ENCODE measurements around the gene IQSEC3. TPM values are rescaled to one million over a fixed set of nuclear protein-coding genes. Genes with fewer than 3 reads are reported as not detected.

IQSEC3 gene
- total RNA-seq, 1 donor = 0.36 TPM

- peaks cover 10% of the 10 kb centered on the region for H3K27me3 ChIP-seq (ENCODE audit: insufficient read depth, low read length)
- H3K4me3 ChIP-seq (ENCODE audit: insufficient read depth, low read length) = no peak overlapping the region
- no peak overlapping the region for H2AFZ ChIP-seq (ENCODE audit: low read length)
- TF ChIP-seq, protein P1, sequence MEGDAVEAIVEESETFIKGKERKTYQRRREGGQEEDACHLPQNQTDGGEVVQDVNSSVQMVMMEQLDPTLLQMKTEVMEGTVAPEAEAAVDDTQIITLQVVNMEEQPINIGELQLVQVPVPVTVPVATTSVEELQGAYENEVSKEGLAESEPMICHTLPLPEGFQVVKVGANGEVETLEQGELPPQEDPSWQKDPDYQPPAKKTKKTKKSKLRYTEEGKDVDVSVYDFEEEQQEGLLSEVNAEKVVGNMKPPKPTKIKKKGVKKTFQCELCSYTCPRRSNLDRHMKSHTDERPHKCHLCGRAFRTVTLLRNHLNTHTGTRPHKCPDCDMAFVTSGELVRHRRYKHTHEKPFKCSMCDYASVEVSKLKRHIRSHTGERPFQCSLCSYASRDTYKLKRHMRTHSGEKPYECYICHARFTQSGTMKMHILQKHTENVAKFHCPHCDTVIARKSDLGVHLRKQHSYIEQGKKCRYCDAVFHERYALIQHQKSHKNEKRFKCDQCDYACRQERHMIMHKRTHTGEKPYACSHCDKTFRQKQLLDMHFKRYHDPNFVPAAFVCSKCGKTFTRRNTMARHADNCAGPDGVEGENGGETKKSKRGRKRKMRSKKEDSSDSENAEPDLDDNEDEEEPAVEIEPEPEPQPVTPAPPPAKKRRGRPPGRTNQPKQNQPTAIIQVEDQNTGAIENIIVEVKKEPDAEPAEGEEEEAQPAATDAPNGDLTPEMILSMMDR (IDR thresholded peaks at IDR 0.05; ENCODE audit: extremely low read depth, low read depth, low read length) = peak; percentile 69
- H4K20me1 ChIP-seq (ENCODE audit: insufficient read depth, low read length) = no peaks in the 10 kb centered on the region
- no peaks in the 10 kb centered on the region for H3K79me2 ChIP-seq (ENCODE audit: insufficient read depth, low read length)
- H3K4me2 ChIP-seq (ENCODE audit: insufficient read depth, low read length) = no peak overlapping the region
- no peaks in the 10 kb centered on the region for H3K36me3 ChIP-seq (ENCODE audit: insufficient read depth, low read length)
- DNase-seq (ENCODE audit: insufficient read length, low spot score, missing footprints) = peak; percentile 97
- no peaks in the 10 kb centered on the region for H3K4me1 ChIP-seq (ENCODE audit: insufficient read depth, low read length)
- H3K9me3 ChIP-seq (ENCODE audit: low read depth, low read length) = no peaks in the 10 kb centered on the region
- no peak overlapping the region for H3K27ac ChIP-seq (ENCODE audit: low read depth, low read length)
These were observed 86.6 kb downstream of the IQSEC3 start for GRCh38 chr12:153080-153746.

- Histone ChIP-seq H3K36me3 (ENCODE audit: insufficient read depth, low read length) (no peaks in the 10 kb centered on the region), H3K27me3 (ENCODE audit: insufficient read depth, low read length) (peaks cover 5% of the 10 kb centered on the region), H3K4me2 (ENCODE audit: insufficient read depth, low read length) (no peak overlapping the region), H3K9me3 (ENCODE audit: low read depth, low read length) (no peaks in the 10 kb centered on the region), H3K27ac (ENCODE audit: low read depth, low read length) (no peak overlapping the region), H3K4me1 (ENCODE audit: insufficient read depth, low read length) (no peaks in the 10 kb centered on the region), H3K79me2 (ENCODE audit: insufficient read depth, low read length) (no peaks in the 10 kb centered on the region), H4K20me1 (ENCODE audit: insufficient read depth, low read length) (no peaks in the 10 kb centered on the region), H2AFZ (ENCODE audit: low read length) (no peak overlapping the region), H3K4me3 (ENCODE audit: insufficient read depth, low read length) (no peak overlapping the region)
- TF ChIP-seq, protein P1 (IDR thresholded peaks at IDR 0.05; ENCODE audit: extremely low read depth, low read depth, low read length) = no peak
- DNase-seq (ENCODE audit: insufficient read length, low spot score, missing footprints) = no peak
These were observed 87.5 kb downstream of the IQSEC3 start for GRCh38 chr12:154058-154457.

DNA sequence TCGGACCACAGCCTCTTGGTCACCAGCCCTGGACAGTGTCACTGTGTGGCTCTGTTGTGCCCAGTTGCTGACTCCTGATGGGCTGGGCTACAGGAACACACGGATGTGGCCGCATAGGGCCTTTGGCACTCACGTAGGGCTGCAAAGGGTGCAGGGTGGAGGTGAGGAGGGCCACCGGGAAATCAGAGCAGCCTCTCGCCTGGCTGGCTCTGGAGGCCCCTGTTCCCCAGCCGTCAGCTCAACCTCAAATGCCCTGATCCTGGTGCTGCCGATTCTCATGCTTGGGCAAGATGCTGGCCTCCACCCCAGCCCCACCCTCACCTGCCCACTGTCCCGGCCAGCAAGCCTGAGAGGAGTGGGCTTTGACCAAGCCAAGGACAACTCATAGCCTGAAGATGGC is 88.4 kb downstream of the IQSEC3 start:
- H3K4me2 ChIP-seq (ENCODE audit: insufficient read depth, low read length) = no peak overlapping the region
- H3K27me3 ChIP-seq (ENCODE audit: insufficient read depth, low read length) = peaks cover 2% of the 10 kb centered on the region
- no peak overlapping the region for H3K27ac ChIP-seq (ENCODE audit: low read depth, low read length)
- no peaks in the 10 kb centered on the region for H3K4me1 ChIP-seq (ENCODE audit: insufficient read depth, low read length)
- no peak for DNase-seq (ENCODE audit: insufficient read length, low spot score, missing footprints)
- H3K4me3 ChIP-seq (ENCODE audit: insufficient read depth, low read length) = no peak overlapping the region
- H4K20me1 ChIP-seq (ENCODE audit: insufficient read depth, low read length) = no peaks in the 10 kb centered on the region
- TF ChIP-seq, protein P1 (IDR thresholded peaks at IDR 0.05; ENCODE audit: extremely low read depth, low read depth, low read length) = no peak
- H3K79me2 ChIP-seq (ENCODE audit: insufficient read depth, low read length) = no peaks in the 10 kb centered on the region
- no peaks in the 10 kb centered on the region for H3K36me3 ChIP-seq (ENCODE audit: insufficient read depth, low read length)
- no peaks in the 10 kb centered on the region for H3K9me3 ChIP-seq (ENCODE audit: low read depth, low read length)
- no peak overlapping the region for H2AFZ ChIP-seq (ENCODE audit: low read length)

GRCh38 chr12:155646-156045 is 89.1 kb downstream of the IQSEC3 start:
- Histone ChIP-seq H3K4me3 (ENCODE audit: insufficient read depth, low read length) (no peak overlapping the region), H3K27ac (ENCODE audit: low read depth, low read length) (no peak overlapping the region), H3K4me1 (ENCODE audit: insufficient read depth, low read length) (no peaks in the 10 kb centered on the region), H3K79me2 (ENCODE audit: insufficient read depth, low read length) (no peaks in the 10 kb centered on the region), H3K9me3 (ENCODE audit: low read depth, low read length) (no peaks in the 10 kb centered on the region), H4K20me1 (ENCODE audit: insufficient read depth, low read length) (no peaks in the 10 kb centered on the region), H2AFZ (ENCODE audit: low read length) (no peak overlapping the region), H3K36me3 (ENCODE audit: insufficient read depth, low read length) (no peaks in the 10 kb centered on the region), H3K27me3 (ENCODE audit: insufficient read depth, low read length) (no peaks in the 10 kb centered on the region), H3K4me2 (ENCODE audit: insufficient read depth, low read length) (no peak overlapping the region)
- no peak for DNase-seq (ENCODE audit: insufficient read length, low spot score, missing footprints)
- TF ChIP-seq, protein P1 (IDR thresholded peaks at IDR 0.05; ENCODE audit: extremely low read depth, low read depth, low read length) = no peak

All from osteoblast (primary cell).